Measurements from ENCODE around the gene ZNF385D.

Gene ZNF385D

GRCh38 chr3:21750080-21750696 is 822 bp downstream of the ZNF385D start:
- DNase-seq (ENCODE audit: low read depth in 2 of 2): no peak

DNA sequence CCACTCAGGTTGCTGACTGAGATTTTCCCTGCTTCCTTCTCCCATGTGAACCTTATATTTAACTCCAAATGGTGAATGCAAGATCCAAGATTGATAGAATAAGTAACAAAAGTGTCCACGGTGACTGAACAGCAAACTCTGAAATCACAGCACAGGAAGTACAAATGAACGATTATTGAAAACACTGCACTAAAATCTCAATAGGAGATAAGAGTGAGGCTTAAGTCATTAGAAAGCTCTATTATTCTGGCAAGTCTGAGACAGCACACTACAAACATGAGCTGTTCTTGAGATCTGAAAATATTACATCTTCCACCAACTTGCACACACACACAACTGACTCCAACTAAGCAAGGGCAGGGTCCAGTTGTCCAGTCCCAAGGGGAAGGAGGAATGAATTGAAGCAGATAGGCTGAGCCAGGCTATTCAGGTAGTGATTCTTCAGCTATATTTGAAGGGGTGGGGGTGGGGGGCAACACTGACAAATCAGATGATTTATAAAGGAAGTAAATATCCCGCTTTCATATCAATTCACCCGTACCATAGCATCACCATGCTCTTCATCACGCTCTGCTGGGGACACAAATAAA is 2.9 kb downstream of the ZNF385D start:
- no peak for DNase-seq (ENCODE audit: low read depth in 2 of 2)

- DNase-seq (ENCODE audit: low read depth in 2 of 2): no peak
These were observed 3.6 kb downstream of the ZNF385D start for GRCh38 chr3:21747376-21747775.

DNA sequence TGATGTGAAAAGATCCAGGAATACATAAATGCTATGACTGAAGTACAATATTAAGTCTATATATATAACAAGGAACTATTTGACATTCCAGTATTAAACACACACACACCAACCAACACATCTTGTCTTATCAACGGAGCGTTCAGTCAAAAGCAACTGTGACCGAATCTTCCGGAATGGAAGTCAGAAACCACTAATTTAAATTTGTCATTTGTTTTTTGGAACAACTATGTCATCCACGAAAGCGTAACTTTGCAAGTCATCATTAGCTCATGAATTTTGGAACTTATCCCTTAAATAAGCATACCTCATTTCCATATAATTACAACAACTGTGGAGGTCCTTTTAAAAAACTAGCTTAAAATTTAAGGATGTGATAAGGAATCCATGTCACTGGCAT is 5.0 kb downstream of the ZNF385D start:
- no peak for DNase-seq (ENCODE audit: low read depth in 2 of 2)

- no peak for DNase-seq (ENCODE audit: low read depth in 2 of 2)
These were observed 6.2 kb downstream of the ZNF385D start for GRCh38 chr3:21744793-21745192.

DNA sequence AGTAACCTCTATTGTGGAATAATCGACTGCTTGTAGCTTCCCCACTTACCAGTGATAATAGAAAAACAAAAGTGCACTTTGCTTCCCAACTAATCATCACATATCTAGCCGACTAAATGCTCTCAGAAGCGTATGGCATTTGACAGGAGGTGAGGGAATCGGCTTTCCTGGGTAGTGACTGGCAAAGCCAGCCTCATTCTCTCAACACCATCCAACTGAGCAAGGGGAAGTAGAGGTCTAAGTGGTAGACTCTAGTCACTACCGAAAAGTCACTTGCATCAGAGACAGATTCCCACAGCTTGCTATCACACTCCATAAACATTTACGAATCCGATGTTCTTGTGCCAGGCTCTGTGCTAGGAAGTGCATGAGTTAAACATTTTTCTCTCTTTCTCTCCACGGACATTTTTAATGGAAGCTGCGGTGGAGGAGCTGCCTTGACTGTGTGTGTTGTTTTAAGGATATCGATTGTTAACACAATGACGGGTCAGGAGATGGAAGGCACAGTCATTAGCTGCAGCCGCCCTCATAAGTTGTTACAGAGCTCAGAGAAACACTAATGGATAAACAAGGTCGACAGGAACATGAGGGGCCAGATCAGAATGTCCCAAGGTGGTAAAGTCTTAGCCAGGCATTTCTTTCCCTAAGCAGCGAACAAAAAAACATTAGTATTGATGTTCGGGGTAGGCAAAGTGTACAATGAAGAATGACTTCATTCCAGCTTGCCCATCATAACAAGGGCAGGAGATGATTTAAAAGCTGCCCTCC is 11.9 kb downstream of the ZNF385D start:
- no peak for DNase-seq (ENCODE audit: low read depth in 2 of 2)

DNA sequence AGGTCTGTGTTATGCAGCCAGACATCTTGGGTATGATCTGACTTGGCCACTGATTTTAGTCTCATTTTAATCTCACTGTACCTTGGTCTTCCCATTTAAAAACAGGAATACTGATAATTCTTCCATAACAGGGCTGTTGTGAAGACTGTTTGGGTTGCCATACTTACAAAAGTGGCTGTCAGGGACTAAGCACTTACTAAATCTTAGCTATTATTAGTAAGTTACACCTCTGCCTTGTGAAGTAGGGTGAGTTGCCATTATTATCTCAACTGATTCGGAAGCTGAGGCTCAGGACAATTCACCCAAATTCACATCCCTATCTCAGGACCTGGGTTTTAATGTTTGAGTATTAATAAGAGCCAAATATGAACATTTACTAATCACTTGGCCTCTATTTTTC is 12.7 kb downstream of the ZNF385D start:
- DNase-seq (ENCODE audit: low read depth in 2 of 2): no peak

- DNase-seq (ENCODE audit: low read depth in 2 of 2): no peak
These were observed 16.3 kb downstream of the ZNF385D start for GRCh38 chr3:21734746-21735145.

DNA sequence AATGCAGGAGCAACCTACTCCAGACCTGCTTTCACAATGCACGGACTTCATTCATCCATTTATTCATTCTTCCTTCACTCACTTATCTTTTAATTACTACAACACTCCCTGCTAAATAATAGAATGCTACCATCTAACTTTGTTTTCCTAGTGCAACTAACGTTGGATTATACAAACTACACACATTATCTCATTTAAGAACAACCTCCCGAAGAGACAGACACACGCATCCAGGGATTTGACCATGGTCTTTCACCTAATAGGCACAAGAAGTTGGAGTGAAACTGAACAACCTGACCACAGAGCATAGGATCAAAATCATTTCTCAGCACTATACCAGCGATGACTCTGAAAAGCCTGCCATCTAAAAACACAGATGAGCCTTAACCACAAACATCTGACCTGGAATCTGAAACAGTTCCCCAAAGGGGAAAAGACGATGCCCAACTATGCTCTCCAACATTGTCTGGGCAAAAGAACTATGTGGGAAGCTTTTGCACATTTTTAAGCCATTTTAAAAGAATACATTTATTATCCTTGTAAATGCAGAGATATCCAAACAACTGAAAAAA is 21.0 kb downstream of the ZNF385D start:
- DNase-seq (ENCODE audit: low read depth in 2 of 2): no peak

DNA sequence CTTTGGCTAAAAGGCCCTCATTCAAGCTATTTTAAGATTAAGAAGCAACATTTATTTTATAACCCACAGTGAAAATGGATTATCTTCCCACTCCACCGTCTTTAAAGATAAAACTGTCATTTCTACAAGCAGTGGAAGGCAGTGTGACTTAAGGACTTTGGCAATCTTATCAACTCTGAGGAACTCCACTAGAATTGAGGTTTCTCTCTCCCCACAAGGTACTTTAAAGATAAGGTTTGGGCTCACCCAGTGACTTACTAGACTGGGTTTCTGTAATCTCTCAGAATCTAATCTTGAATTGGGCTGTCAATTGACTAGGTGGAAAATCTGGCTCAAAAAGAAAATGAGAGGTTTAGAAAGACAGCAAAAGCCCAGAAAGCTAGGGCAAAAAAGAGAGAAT is 21.7 kb downstream of the ZNF385D start:
- DNase-seq (ENCODE audit: low read depth in 2 of 2): no peak

- no peak for DNase-seq (ENCODE audit: low read depth in 2 of 2)
These were observed 28.2 kb downstream of the ZNF385D start for GRCh38 chr3:21722768-21723167.

DNA sequence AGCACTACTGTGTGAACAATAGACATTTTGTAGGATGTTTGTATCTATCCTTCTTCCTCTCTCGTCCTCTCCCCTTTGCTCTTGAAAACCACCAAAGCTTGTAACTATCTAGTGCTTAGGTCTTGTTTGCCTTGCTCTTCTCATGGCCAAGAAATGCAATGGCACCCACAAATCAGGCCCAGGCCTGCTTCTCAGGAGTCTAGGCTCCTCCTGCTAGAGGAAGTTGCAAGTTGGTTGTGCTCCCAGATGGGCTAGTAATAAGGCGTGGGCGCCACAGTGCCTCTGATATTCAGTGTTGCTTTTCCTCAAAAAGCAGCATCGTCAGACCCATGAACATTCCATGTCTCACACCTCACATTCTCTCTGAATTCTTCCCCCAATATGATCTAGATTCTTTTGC is 28.7 kb downstream of the ZNF385D start:
- DNase-seq (ENCODE audit: low read depth in 2 of 2): no peak

GRCh38 chr3:21718943-21719591 is 31.9 kb downstream of the ZNF385D start:
- DNase-seq (ENCODE audit: low read depth in 2 of 2): no peak

DNA sequence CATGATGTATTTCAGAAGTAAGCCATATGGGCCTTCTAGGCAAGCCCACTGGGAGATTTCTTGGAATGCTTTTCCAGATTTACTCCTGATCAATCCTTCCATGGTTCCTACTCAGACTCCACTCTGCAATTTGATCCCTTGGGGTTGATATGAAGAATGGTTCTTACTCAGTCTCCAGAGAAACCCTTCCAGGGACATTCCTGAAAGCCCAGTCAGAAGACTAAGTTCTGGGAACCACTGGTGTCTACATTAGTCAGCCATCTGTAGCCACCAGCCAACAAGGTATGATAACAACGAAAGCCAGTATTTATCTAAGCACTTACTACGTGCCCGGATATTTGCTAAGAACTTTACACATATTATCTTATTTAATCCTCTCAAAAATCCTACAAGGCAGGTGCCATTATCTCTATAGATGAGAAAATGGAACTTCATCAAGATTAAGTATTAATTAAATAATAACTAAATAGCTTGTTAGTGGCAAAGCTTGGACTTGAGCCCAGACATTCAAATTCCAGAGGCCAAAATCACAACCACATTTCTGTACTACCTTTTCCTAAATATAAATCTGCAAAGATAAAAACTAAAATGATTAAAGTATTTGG is 32.7 kb downstream of the ZNF385D start:
- no peak for DNase-seq (ENCODE audit: low read depth in 2 of 2)

- no peak for DNase-seq (ENCODE audit: low read depth in 2 of 2)
These were observed 35.3 kb downstream of the ZNF385D start for GRCh38 chr3:21715662-21716061.

- DNase-seq (ENCODE audit: low read depth in 2 of 2): no peak
These were observed 45.2 kb downstream of the ZNF385D start for GRCh38 chr3:21705769-21706168.

- DNase-seq (ENCODE audit: low read depth in 2 of 2): no peak
These were observed 46.2 kb downstream of the ZNF385D start for GRCh38 chr3:21704796-21705195.

GRCh38 chr3:21703291-21703690 is 47.7 kb downstream of the ZNF385D start:
- no peak for DNase-seq (ENCODE audit: low read depth in 2 of 2)

DNA sequence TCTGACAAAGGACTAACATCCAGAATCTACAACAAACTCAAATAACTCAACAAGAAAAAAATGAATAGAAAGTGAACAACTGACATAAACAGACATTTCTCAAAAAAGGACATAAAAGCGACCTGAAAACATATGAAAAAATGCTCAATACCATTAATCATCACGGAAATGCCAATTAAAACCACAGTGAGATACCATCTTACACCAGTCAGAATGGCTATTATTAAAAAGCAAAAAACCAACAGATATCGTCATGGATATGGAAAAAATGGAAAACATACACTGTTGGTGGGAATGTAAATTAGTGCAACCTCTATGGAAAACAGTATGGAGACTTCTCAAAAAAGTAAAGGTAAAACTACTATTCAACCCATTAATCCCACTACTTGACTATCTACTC is 53.3 kb downstream of the ZNF385D start:
- no peak for DNase-seq (ENCODE audit: low read depth in 2 of 2)

DNA sequence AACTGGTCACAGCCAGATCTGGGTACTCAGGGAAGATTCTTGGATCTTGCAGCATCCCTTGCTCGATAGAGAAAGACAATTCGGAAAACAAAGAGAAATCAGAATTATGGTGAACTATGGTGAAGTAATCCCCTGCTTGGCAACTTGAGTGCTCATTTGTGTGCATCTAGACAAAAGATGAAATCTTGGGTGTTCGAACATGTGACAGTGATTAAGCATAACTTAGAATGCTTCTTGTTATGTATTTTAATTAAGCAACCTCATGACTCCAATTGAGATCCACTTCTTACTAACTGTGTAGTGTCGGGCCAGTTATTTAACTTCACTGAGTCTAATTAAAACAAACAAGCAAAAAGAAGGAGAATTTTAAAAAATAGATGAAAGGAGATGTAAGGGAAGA is 56.5 kb downstream of the ZNF385D start:
- DNase-seq (ENCODE audit: low read depth in 2 of 2): no peak

- no peak for DNase-seq (ENCODE audit: low read depth in 2 of 2)
These were observed 60.0 kb downstream of the ZNF385D start for GRCh38 chr3:21691036-21691435.

GRCh38 chr3:21682206-21682605 is 68.8 kb downstream of the ZNF385D start:
- DNase-seq (ENCODE audit: low read depth in 2 of 2): no peak
